HG03432 (cell line): Measurements from ENCODE around the gene GLI2.

Source experiments
- ATAC-seq: cut with Tn5 transposase; IDR thresholded peaks from one replicate; pipeline ENCODE4 v1.9.1; 2021; ENCODE audit warnings: mild to moderate bottlenecking, moderate library complexity; ENCODE audit not compliant: unreplicated experiment

GLI2 gene

GRCh38 chr2:120711694-120712093 is 24.0 kb upstream of the GLI2 start:
- no peak for ATAC-seq

GRCh38 chr2:120712180-120712681 is 23.4 kb upstream of the GLI2 start:
- no peak for ATAC-seq

- ATAC-seq = no peak
These were observed 20.3 kb upstream of the GLI2 start for GRCh38 chr2:120715353-120715752.

- no peak for ATAC-seq
These were observed 19.7 kb upstream of the GLI2 start for GRCh38 chr2:120715941-120716340.

- ATAC-seq = no peak
These were observed 18.8 kb upstream of the GLI2 start for GRCh38 chr2:120716641-120717585.

GRCh38 chr2:120719491-120719890 is 16.2 kb upstream of the GLI2 start:
- ATAC-seq = no peak

GRCh38 chr2:120720231-120720630 is 15.4 kb upstream of the GLI2 start:
- ATAC-seq = no peak

- ATAC-seq = no peak
These were observed 14.8 kb upstream of the GLI2 start for GRCh38 chr2:120720746-120721375.

GRCh38 chr2:120722246-120722567 is 13.5 kb upstream of the GLI2 start:
- ATAC-seq = no peak

GRCh38 chr2:120722568-120723421 is 12.9 kb upstream of the GLI2 start:
- no peak for ATAC-seq

GRCh38 chr2:120726245-120726644 is 9.4 kb upstream of the GLI2 start:
- ATAC-seq = no peak

- ATAC-seq = no peak
These were observed 6.0 kb upstream of the GLI2 start for GRCh38 chr2:120729406-120730399.

GRCh38 chr2:120731175-120731574 is 4.5 kb upstream of the GLI2 start:
- ATAC-seq = no peak

- ATAC-seq = no peak
These were observed 3.0 kb upstream of the GLI2 start for GRCh38 chr2:120732506-120733237.

- ATAC-seq = no peak
These were observed 2.3 kb upstream of the GLI2 start for GRCh38 chr2:120733238-120733932.

GRCh38 chr2:120734930-120735651 is 577 bp upstream of the GLI2 start:
- ATAC-seq = no peak

- no peak for ATAC-seq
These were observed 545 bp downstream of the GLI2 start for GRCh38 chr2:120736202-120736623.
